Natural killer cell (primary cell): ENCODE results near the gene NFIC. TPM values are rescaled to one million over a fixed set of nuclear protein-coding genes. Genes with fewer than 3 reads are reported as not detected.

Source experiments
- ATAC-seq, 3 donors: fragments of 150-1000 bp in 2 of 3; fragments of 200-7000 bp in 1 of 3; cut with Tn5 transposase; 1 replicate in 1 of 3; 2 replicates in 2 of 3; pipeline ENCODE4 v1.10.0; 2021; ENCODE audit warnings: mild to moderate bottlenecking in 2 of 3, moderate library complexity in 2 of 3
- DNase-seq, 2 donors: peaks; one replicate each; pipeline versions ENCODE4 v3.0.0 to v3.0.0-alpha.2; 2013 to 2021; ENCODE audit warnings: mixed read lengths in 1 of 2
- H3K27ac ChIP-seq: one replicate; pipeline ENCODE4 v1.5.1; 2013; ENCODE audit warnings: mild to moderate bottlenecking, low read length
- H3K27me3 ChIP-seq: one replicate; pipeline ENCODE4 v1.6.1; 2013; ENCODE audit warnings: low read length; ENCODE audit not compliant: control insufficient read depth, insufficient read depth
- H3K36me3 ChIP-seq: one replicate; pipeline ENCODE4 v1.6.1; 2013; ENCODE audit warnings: low read length; ENCODE audit not compliant: control insufficient read depth, insufficient read depth
- H3K4me1 ChIP-seq: one replicate; pipeline ENCODE4 v1.6.1; 2013; ENCODE audit warnings: low read length; ENCODE audit not compliant: control insufficient read depth, insufficient read depth
- H3K4me3 ChIP-seq: one replicate; pipeline ENCODE4 v1.5.1; 2013; ENCODE audit warnings: low read length
- H3K9me3 ChIP-seq: one replicate; pipeline ENCODE4 v1.6.1; 2013; ENCODE audit warnings: low read length; ENCODE audit not compliant: control insufficient read depth, insufficient read depth
- H3K27ac Mint-ChIP-seq, 2 donors: one replicate each; pipeline ENCODE4 v1.8.0; 2022; ENCODE audit warnings: mild to moderate bottlenecking in 2 of 2, mixed read lengths in 2 of 2, moderate library complexity in 1 of 2
- H3K27me3 Mint-ChIP-seq, 2 donors: one replicate each; pipeline ENCODE4 v1.8.0; 2022; ENCODE audit warnings: low read depth in 2 of 2, mixed read lengths in 2 of 2
- H3K36me3 Mint-ChIP-seq: one replicate; pipeline ENCODE4 v1.8.0; 2022; ENCODE audit warnings: mixed read lengths
- H3K4me1 Mint-ChIP-seq, 2 donors: one replicate each; pipeline ENCODE4 v1.8.0; 2022; ENCODE audit warnings: mixed read lengths in 2 of 2
- H3K4me3 Mint-ChIP-seq: one replicate; pipeline ENCODE4 v1.8.0; 2022; ENCODE audit warnings: mild to moderate bottlenecking, moderate library complexity, mixed read lengths
- H3K9me3 Mint-ChIP-seq, 2 donors: one replicate each; pipeline ENCODE4 v1.8.0; 2022; ENCODE audit warnings: mixed read lengths in 2 of 2
- WGBS: methylation state at CpG from one replicate; pipeline ENCODE4 v1.1.7; 2013; ENCODE audit warnings: missing lambda C conversion rate; ENCODE audit not compliant: insufficient coverage; 5-methylcytosine and 5-hydroxymethylcytosine counted together
- intact Hi-C: fragments of 100-400 bp; cut with micrococcal nuclease; formaldehyde crosslinking; loops from one replicate; pipeline ENCODE4 v1.14.2; 2022
- total RNA-seq, 4 donors: library from RNA; stranded (reverse); fragments of 120-200 nt in 1 of 4; gene quantifications; one replicate each; pipeline versions ENCODE4 v1.2.3 to v1.2.4, GENCODE V29; 2013 to 2022
- TF ChIP-seq, protein P1 (sequence below): fragments of 200-600 bp; IDR thresholded peaks from one replicate; pipeline ENCODE4 v1.8.0; 2022; ENCODE audit warnings: antibody characterized with exemption

NFIC gene
- total RNA-seq, 3 donors from 2014 or later (not counting 1 experiment from before 2014, with no cell fraction given): 18.5 to 22.2 (median 20.6) TPM

DNA sequence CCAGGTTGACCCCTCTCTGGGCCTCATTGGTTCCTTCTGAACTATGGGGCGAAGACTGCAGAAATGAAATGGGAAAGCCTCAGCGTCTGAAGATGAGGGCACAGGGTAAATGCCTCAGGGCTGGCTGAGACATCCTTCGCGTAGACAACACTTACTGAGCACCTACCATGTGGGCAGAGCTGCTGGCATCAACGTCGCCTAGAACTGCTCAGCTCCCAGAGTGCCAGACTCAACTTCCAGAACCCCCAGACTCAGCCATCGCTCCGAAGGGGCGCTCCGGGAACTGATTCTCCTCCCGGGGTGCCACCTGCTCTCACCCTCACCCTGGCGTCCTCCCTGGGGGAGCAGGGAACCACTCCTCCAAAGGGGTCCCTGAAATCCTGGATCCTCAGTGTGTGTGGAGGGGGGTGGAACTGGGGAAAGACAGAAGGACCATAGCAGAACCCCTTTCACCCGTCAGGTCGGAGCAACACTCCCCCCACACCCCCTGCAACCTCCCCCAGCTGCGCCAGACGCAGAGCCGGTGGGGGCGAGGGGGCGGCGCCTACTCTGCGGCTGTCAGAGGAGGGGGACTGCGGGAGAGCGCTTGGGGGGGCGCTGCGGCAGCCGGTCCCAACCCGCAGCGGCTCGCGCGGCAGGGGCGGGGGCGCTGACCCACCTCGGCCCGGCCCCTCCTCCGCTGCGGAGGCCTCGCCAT is 8.2 kb upstream of the NFIC start:
- DNase-seq (peak; percentile 34 to 70), ATAC-seq (peak in 1 of 3 donors; percentile 13)
- peak overlapping the region; percentile 75 for H3K4me3 Mint-ChIP-seq
- H3K27me3 Mint-ChIP-seq: no peaks in the 10 kb centered on the region
- Histone ChIP-seq H3K4me3 (no peak overlapping the region), H3K27me3 (no peaks in the 10 kb centered on the region), H3K36me3 (no peaks in the 10 kb centered on the region), H3K9me3 (no peaks in the 10 kb centered on the region), H3K27ac (no peak overlapping the region), H3K4me1 (peaks cover 35% of the 10 kb centered on the region)
- peak overlapping the region; percentile 73 to 92 for H3K27ac Mint-ChIP-seq
- no peaks in the 10 kb centered on the region for H3K36me3 Mint-ChIP-seq
- 3% methylated on average over 37 of the region's 38 CpGs for WGBS
- peaks cover 29 to 46% of the 10 kb centered on the region in 2 donors for H3K4me1 Mint-ChIP-seq
- no peaks in the 10 kb centered on the region for H3K9me3 Mint-ChIP-seq
- intact Hi-C loops: no loop called here
- TF ChIP-seq, protein P1, sequence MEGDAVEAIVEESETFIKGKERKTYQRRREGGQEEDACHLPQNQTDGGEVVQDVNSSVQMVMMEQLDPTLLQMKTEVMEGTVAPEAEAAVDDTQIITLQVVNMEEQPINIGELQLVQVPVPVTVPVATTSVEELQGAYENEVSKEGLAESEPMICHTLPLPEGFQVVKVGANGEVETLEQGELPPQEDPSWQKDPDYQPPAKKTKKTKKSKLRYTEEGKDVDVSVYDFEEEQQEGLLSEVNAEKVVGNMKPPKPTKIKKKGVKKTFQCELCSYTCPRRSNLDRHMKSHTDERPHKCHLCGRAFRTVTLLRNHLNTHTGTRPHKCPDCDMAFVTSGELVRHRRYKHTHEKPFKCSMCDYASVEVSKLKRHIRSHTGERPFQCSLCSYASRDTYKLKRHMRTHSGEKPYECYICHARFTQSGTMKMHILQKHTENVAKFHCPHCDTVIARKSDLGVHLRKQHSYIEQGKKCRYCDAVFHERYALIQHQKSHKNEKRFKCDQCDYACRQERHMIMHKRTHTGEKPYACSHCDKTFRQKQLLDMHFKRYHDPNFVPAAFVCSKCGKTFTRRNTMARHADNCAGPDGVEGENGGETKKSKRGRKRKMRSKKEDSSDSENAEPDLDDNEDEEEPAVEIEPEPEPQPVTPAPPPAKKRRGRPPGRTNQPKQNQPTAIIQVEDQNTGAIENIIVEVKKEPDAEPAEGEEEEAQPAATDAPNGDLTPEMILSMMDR: no peak

DNA sequence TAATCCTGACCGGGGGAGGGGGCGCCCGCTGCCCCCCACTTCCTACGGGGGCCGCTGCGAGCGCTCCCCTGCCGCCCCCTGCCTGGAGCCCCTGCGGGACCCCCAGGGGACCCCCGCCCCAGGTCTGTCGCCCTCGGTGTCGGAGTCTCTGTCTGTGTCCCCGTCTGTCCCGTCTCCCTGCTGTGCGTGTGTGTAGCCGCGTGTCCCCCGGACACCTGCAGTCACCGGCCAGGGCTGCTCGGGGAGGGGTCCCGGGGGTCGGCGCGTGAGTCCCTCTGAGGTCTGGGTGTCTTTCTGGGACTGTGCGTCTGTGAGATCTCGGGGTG is 7.7 kb upstream of the NFIC start:
- Mint-ChIP-seq H3K9me3 (no peaks in the 10 kb centered on the region), H3K4me3 (peak overlapping the region; percentile 92), H3K27me3 (no peaks in the 10 kb centered on the region), H3K4me1 (peaks cover 29 to 46% of the 10 kb centered on the region in 2 donors), H3K27ac (peak overlapping the region; percentile 73 to 92), H3K36me3 (no peaks in the 10 kb centered on the region)
- H3K27ac ChIP-seq: no peak overlapping the region
- no peak for DNase-seq
- H3K36me3 ChIP-seq: no peaks in the 10 kb centered on the region
- H3K9me3 ChIP-seq: no peaks in the 10 kb centered on the region
- 0% methylated on average over 27 of the region's 27 CpGs for WGBS
- TF ChIP-seq, protein P1: no peak
- intact Hi-C loops: no loop called here
- peaks cover 35% of the 10 kb centered on the region for H3K4me1 ChIP-seq
- no peaks in the 10 kb centered on the region for H3K27me3 ChIP-seq
- no peak for ATAC-seq
- H3K4me3 ChIP-seq: peak overlapping the region; percentile 61

DNA sequence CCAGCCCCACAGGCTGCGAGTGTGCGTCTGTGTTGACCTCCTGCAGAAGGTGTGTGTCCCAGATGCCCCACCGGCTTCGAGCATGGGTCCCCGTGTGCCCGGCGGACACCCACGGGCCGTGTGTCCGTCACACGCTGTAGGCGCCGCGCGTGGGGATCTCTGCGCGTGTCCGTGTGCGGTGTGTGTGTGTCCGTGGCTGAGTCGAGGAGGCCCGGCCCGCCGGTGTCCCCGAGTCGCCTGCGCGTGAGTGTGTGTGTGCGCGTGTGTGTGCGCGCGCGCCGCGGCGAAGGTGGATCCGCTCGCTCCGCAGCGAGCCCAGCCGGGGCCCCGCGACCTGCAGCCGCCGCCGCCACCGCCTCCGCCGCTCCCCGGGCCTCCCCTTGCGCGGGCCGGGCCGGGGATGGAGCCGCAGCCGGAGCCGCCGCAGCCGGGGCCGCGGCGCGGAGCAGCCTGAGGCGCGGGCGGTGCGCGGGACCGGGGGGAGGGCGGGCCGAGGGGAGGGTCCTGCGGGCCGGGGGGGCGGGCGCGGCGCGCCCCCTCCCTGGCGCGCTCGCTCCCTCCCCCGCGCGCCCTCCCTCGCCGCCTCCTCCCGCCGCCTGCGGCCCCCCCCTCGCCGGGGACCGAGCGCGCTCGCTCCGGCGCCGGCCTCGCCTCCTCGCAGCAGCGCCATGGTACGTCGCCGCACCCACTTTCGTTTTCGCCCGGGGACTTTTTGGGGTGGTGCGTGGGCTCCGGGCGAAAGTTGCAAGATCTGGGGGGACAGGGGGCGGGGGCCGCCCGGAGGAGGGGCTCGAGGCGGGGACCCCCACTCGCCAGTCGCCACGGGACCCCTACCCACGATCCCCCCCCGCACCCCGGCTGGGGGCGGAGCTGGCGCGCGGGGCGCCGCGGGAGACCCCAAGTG is 7.1 kb upstream of the NFIC start:
- Histone ChIP-seq H3K4me1 (peaks cover 35% of the 10 kb centered on the region), H3K27me3 (no peaks in the 10 kb centered on the region), H3K4me3 (peak overlapping the region; percentile 61), H3K27ac (peak overlapping the region; percentile 43), H3K36me3 (no peaks in the 10 kb centered on the region), H3K9me3 (no peaks in the 10 kb centered on the region)
- H3K9me3 Mint-ChIP-seq: no peaks in the 10 kb centered on the region
- H3K27me3 Mint-ChIP-seq: no peaks in the 10 kb centered on the region
- WGBS: under 1% methylated on average over 128 of the region's 129 CpGs
- peak overlapping the region; percentile 73 to 92 for H3K27ac Mint-ChIP-seq
- TF ChIP-seq, protein P1: no peak
- H3K36me3 Mint-ChIP-seq: no peaks in the 10 kb centered on the region
- intact Hi-C loops: no loop called here
- peak overlapping the region; percentile 92 for H3K4me3 Mint-ChIP-seq
- ATAC-seq (peak; percentile 50 to 70 (median 65)), DNase-seq (peak; percentile 68 to 91)
- H3K4me1 Mint-ChIP-seq: peaks cover 29 to 46% of the 10 kb centered on the region in 2 donors
